ENCODE results near the gene CDH22.

Gene CDH22

GRCh38 chr20:46200582-46201570, 107.4 kb downstream of the CDH22 start:
- no peak for DNase-seq (ENCODE audit: low read depth in 4 of 4, low spot score in 1 of 4)

GRCh38 chr20:46199198-46199597, 109.1 kb downstream of the CDH22 start:
- no peak for DNase-seq (ENCODE audit: low read depth in 4 of 4, low spot score in 1 of 4)

- no peak for DNase-seq (ENCODE audit: low read depth in 4 of 4, low spot score in 1 of 4)
Observed at GRCh38 chr20:46196990-46197389, 111.3 kb downstream of the CDH22 start.

- no peak for DNase-seq (ENCODE audit: low read depth in 4 of 4, low spot score in 1 of 4)
Observed at GRCh38 chr20:46195264-46196036, 112.8 kb downstream of the CDH22 start.

GRCh38 chr20:46194409-46194808, 113.9 kb downstream of the CDH22 start:
- no peak for DNase-seq (ENCODE audit: low read depth in 4 of 4, low spot score in 1 of 4)

- DNase-seq (ENCODE audit: low read depth in 4 of 4, low spot score in 1 of 4), result no peak
Observed at GRCh38 chr20:46192376-46192944, 115.8 kb downstream of the CDH22 start.

- no peak for DNase-seq (ENCODE audit: low read depth in 4 of 4, low spot score in 1 of 4)
Observed at GRCh38 chr20:46191611-46192010, 116.7 kb downstream of the CDH22 start.

GRCh38 chr20:46191168-46191540, 117.1 kb downstream of the CDH22 start:
- DNase-seq (ENCODE audit: low read depth in 4 of 4, low spot score in 1 of 4), result no peak

- DNase-seq (ENCODE audit: low read depth in 4 of 4, low spot score in 1 of 4), result no peak
Observed at GRCh38 chr20:46190478-46191167, 117.7 kb downstream of the CDH22 start.

GRCh38 chr20:46188866-46189541, 119.3 kb downstream of the CDH22 start:
- no peak for DNase-seq (ENCODE audit: low read depth in 4 of 4, low spot score in 1 of 4)

GRCh38 chr20:46186210-46186609, 122.1 kb downstream of the CDH22 start:
- DNase-seq (ENCODE audit: low read depth in 4 of 4, low spot score in 1 of 4), result no peak

- no peak for DNase-seq (ENCODE audit: low read depth in 4 of 4, low spot score in 1 of 4)
Observed at GRCh38 chr20:46185353-46185752, 122.9 kb downstream of the CDH22 start.

- DNase-seq (ENCODE audit: low read depth in 4 of 4, low spot score in 1 of 4), result no peak
Observed at GRCh38 chr20:46183768-46184167, 124.5 kb downstream of the CDH22 start.

- DNase-seq (ENCODE audit: low read depth in 4 of 4, low spot score in 1 of 4), result no peak
Observed at GRCh38 chr20:46182276-46183200, 125.8 kb downstream of the CDH22 start.

- no peak for DNase-seq (ENCODE audit: low read depth in 4 of 4, low spot score in 1 of 4)
Observed at GRCh38 chr20:46179862-46180261, 128.4 kb downstream of the CDH22 start.

GRCh38 chr20:46178891-46179290, 129.4 kb downstream of the CDH22 start:
- DNase-seq (ENCODE audit: low read depth in 4 of 4, low spot score in 1 of 4), result no peak

GRCh38 chr20:46177768-46178167, 130.5 kb downstream of the CDH22 start:
- no peak for DNase-seq (ENCODE audit: low read depth in 4 of 4, low spot score in 1 of 4)

- DNase-seq (ENCODE audit: low read depth in 4 of 4, low spot score in 1 of 4), result no peak
Observed at GRCh38 chr20:46176739-46177378, 131.4 kb downstream of the CDH22 start.

GRCh38 chr20:46175127-46175494, 133.2 kb downstream of the CDH22 start:
- DNase-seq (ENCODE audit: low read depth in 4 of 4, low spot score in 1 of 4), result no peak
